ENCODE measurements around the gene TBX4.

- TF ChIP-seq CSRNP3 (CRISPR knock-in tag; IDR thresholded peaks at IDR 0.05) (no peak), ZFP3 (CRISPR knock-in tag; IDR thresholded peaks at IDR 0.05) (no peak), RARB (CRISPR knock-in tag; IDR thresholded peaks at IDR 0.05) (no peak), GLIS3 (CRISPR knock-in tag; IDR thresholded peaks at IDR 0.05) (no peak), ZFP30 (CRISPR knock-in tag; IDR thresholded peaks at IDR 0.05) (no peak), POU6F1 (CRISPR knock-in tag; IDR thresholded peaks at IDR 0.05; ENCODE audit: borderline replicate concordance, low read depth) (no peak), BACH2 (CRISPR knock-in tag; IDR thresholded peaks at IDR 0.05; ENCODE audit: borderline replicate concordance) (no peak), PPARA (CRISPR knock-in tag; IDR thresholded peaks at IDR 0.05; ENCODE audit: borderline replicate concordance) (no peak), TCF4 (CRISPR knock-in tag; IDR thresholded peaks at IDR 0.05; ENCODE audit: borderline replicate concordance) (no peak), CREB5 (CRISPR knock-in tag; IDR thresholded peaks at IDR 0.05; ENCODE audit: low read depth) (no peak), CSDC2 (CRISPR knock-in tag; IDR thresholded peaks at IDR 0.05) (no peak), ARNTL (CRISPR knock-in tag; IDR thresholded peaks at IDR 0.05; ENCODE audit: borderline replicate concordance, low read depth) (no peak)
These were observed 38.3 kb downstream of the TBX4 start for GRCh38 chr17:61490540-61490975.
